Measurements from ENCODE around the gene FAM171A2. TPM values are rescaled to one million over a fixed set of nuclear protein-coding genes. Genes with fewer than 3 reads are reported as not detected.
A peak's percentile ranks its signal among the peaks of the same experiment; 100 is the strongest.

The FAM171A2 gene
- total and polyA plus RNA-seq, 10 of the 15 experiments (the other 5 are each of a cell fraction or from before 2014, with no cell fraction given): 0.08 to 1.7 (median 0.27) TPM; not detected in 2

- Histone ChIP-seq H3K9ac (ENCODE audit: control insufficient read depth, insufficient read depth, low read length) (peak overlapping the region; percentile 81), H3K4me3 (peak overlapping the region; percentile 87)
- intact Hi-C loops (cut with micrococcal nuclease; ENCODE audit: unreplicated experiment): loop anchor here (5.0 kb wide), 1 partner anchor 144 kb away; no protein-coding TSS in a partner anchor
Measured at GRCh38 chr17:44346064-44346844, 17.4 kb downstream of the FAM171A2 start.

More at GRCh38 chr17:44346064-44346844, 17.4 kb downstream of the FAM171A2 start:
- H3K4me1 ChIP-seq (ENCODE audit: control insufficient read depth, insufficient read depth, low read length): peaks cover 44% of the 10 kb centered on the region
- ChIA-PET CTCF (interaction anchor here (0.8 to 12.5 kb wide), 21 partner anchors 8 to 208 kb away, joined by 3 to 154 read pairs (median 5); partner anchors contain the start of genes FAM171A2, HROB, TMUB2 and UBTF), SMC1A (ENCODE audit: uncharacterized antibody, unreplicated experiment) (interaction anchor here (1.0 to 3.5 kb wide), 12 partner anchors 11 to 402 kb away, joined by 3 to 29 read pairs (median 4); partner anchors contain the start of genes LSM12 and SLC25A39), POLR2A (interaction anchor here (0.9 to 2.5 kb wide), 10 partner anchors 12 to 160 kb away, joined by 3 to 16 read pairs (median 5); partner anchors contain the start of gene TMUB2), RAD21 (ENCODE audit: unreplicated experiment) (interaction anchor here (0.6 to 2.7 kb wide), 15 partner anchors 11 to 801 kb away, joined by 3 to 31 read pairs (median 5); partner anchors contain the start of gene TMUB2)
- no peaks in the 10 kb centered on the region for H3K27me3 ChIP-seq (replicated peaks in 1 of 2; ENCODE audit: control insufficient read depth in 2 of 2, insufficient read depth in 2 of 2, low read length in 1 of 2)
- no peak for DNase-seq (ENCODE audit: low read depth, low spot score)
- H3K4me2 ChIP-seq (ENCODE audit: control insufficient read depth, insufficient read depth): peak overlapping the region; percentile 97
- no peaks in the 10 kb centered on the region for H4K20me1 ChIP-seq (ENCODE audit: control insufficient read depth, insufficient read depth)
- no peaks in the 10 kb centered on the region for H3K9me3 ChIP-seq (replicated peaks; ENCODE audit: control insufficient read depth, insufficient read depth, low read length)
- TF ChIP-seq ATF7 (IDR thresholded peaks at IDR 0.05; ENCODE audit: low read depth) (peak; percentile 51), SMAD5 (IDR thresholded peaks at IDR 0.05; ENCODE audit: low read depth) (no peak), CREM (IDR thresholded peaks at IDR 0.05; ENCODE audit: low read depth) (peak; percentile 75; the same call in 1 of the 2 replicates), CREB1 (IDR thresholded peaks at IDR 0.05; ENCODE audit: low read depth) (peak; percentile 89), RBBP5 (conservative IDR thresholded peaks at IDR 0.05) (no peak)
- TF ChIP-seq, protein P1, sequence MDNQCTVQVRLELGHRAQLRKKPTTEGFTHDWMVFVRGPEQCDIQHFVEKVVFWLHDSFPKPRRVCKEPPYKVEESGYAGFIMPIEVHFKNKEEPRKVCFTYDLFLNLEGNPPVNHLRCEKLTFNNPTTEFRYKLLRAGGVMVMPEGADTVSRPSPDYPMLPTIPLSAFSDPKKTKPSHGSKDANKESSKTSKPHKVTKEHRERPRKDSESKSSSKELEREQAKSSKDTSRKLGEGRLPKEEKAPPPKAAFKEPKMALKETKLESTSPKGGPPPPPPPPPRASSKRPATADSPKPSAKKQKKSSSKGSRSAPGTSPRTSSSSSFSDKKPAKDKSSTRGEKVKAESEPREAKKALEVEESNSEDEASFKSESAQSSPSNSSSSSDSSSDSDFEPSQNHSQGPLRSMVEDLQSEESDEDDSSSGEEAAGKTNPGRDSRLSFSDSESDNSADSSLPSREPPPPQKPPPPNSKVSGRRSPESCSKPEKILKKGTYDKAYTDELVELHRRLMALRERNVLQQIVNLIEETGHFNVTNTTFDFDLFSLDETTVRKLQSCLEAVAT (IDR thresholded peaks at IDR 0.05): no peak
- in situ Hi-C loops (cut with MboI): no loop called here
- WGBS (ENCODE audit: insufficient coverage, insufficient replicate concordance, low lambda C conversion rate, missing lambda C conversion rate): 2% methylated on average over 13 of the region's 13 CpGs
- H3K27ac ChIP-seq (ENCODE audit: control insufficient read depth, insufficient read depth): peak overlapping the region; percentile 92
- peaks cover 34% of the 10 kb centered on the region for H3K79me2 ChIP-seq (ENCODE audit: control insufficient read depth, insufficient read depth, low read length)
- H2AFZ ChIP-seq (ENCODE audit: control insufficient read depth, low read depth, low read length): no peak overlapping the region; the same call in 1 of the 2 replicates
- ATAC-seq: no peak
- H3K36me3 ChIP-seq (ENCODE audit: control insufficient read depth in 2 of 2, insufficient read depth in 2 of 2, low read length in 1 of 2): peaks cover 10 to 11% of the 10 kb centered on the region in 2 experiments; a peak in 3 of 4 replicates
- FAIRE-seq: peak; percentile 23
- BruUV-seq (replicated peaks): no TSS peak
